NT2/D1 (cell line): ENCODE results near the gene HECTD2.

Source experiments
- SUZ12 ChIP-seq: IDR thresholded peaks from 2 replicates; pipeline ENCODE4 v1.6.1; 2011; ENCODE audit not compliant: insufficient read length, insufficient read depth; ENCODE audit errors: extremely low read depth
- YY1 ChIP-seq: IDR thresholded peaks from 2 replicates; pipeline ENCODE4 v1.6.1; 2011; ENCODE audit not compliant: insufficient read length, insufficient read depth
- ZNF274 ChIP-seq: IDR thresholded peaks from 2 replicates; pipeline ENCODE4 v1.6.1; 2011; ENCODE audit warnings: mild to moderate bottlenecking, low read depth, low read length

DNA sequence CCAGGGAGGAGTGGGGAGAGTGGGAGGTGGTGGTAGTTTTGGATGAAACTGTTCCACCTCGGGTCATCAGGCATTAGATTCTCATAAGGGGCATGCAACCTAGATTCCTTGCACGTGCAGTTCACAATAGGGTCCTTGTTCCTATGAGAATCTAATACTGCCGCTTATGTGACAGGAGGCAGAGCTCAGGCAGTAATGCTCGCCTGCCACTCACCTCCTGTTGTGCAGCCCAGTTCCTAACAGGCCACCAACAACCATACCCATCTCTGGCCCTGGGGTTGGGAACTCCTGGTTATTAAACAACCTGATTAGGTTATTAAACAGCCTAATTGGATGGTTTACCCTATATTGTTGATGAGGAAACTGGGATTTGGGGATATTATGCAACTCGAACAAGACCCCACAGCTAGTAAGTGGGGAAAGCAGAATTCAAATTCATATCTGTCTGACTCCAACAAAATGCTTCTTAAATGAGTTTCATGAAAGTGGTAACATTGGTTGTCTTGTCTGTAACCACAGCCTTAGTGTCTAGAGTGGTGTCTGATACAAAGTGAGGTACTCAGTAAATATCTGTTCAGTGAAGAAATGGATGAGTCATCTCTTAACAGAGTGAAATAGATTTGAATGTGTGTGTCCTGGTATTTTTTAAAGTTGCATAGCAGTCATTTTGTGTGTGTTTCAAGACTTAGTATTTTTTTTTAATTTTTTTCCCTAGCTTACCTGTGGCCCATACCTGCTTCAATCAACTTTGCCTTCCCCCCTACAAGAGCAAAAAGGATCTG lies 101.6 kb downstream of the HECTD2 start:
- TF ChIP-seq YY1 (no peak), ZNF274 (no peak), SUZ12 (no peak)
